ENCODE results near the gene WAPL. TPM values are rescaled to one million over a fixed set of nuclear protein-coding genes. Genes with fewer than 3 reads are reported as not detected.
"Not testable (repeated sequence)": the region's sequence is repeated elsewhere in the genome, so short reads cannot be mapped to it uniquely, and the experiment has no call there.

The WAPL gene
- total and polyA plus RNA-seq, 10 of the 15 experiments (the other 5 are each of a cell fraction or from before 2014, with no cell fraction given), result 15.7 to 45.8 (median 29.0) TPM

DNA sequence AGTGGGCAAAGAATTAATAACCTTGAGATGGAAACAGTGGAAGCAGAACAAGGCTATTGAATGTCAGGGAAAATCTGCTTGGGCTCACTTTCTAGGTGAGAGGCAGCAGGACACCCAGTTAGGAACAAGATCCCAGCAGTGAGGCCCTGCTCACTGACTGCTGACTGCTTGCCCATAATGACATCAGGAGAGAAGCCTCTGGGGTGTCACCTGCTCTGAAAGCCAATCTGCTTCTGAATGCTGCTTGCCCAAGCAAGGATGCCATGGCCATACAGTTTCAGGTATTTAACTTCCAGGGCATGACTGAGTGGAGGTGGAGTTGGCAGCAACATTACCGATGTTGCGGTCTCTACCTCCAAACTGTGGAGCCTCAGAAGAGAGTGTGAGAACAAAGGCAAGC is 11.7 kb upstream of the WAPL start:
- Histone ChIP-seq H3K9me3 (replicated peaks; ENCODE audit: control insufficient read depth, insufficient read depth, low read length) (peaks cover 1% of the 10 kb centered on the region; the same call in 2 of the 3 replicates), H3K27me3 (replicated peaks in 1 of 2; ENCODE audit: control insufficient read depth in 2 of 2, insufficient read depth in 2 of 2, low read length in 1 of 2) (no peaks in the 10 kb centered on the region), H3K4me2 (ENCODE audit: control insufficient read depth, insufficient read depth) (no peak overlapping the region), H4K20me1 (ENCODE audit: control insufficient read depth, insufficient read depth) (no peaks in the 10 kb centered on the region), H3K9ac (ENCODE audit: control insufficient read depth, insufficient read depth, low read length) (no peak overlapping the region), H2AFZ (ENCODE audit: control insufficient read depth, low read depth, low read length) (no peak overlapping the region), H3K4me3 (no peak overlapping the region), H3K4me1 (ENCODE audit: control insufficient read depth, insufficient read depth, low read length) (peaks cover 5% of the 10 kb centered on the region), H3K79me2 (ENCODE audit: control insufficient read depth, insufficient read depth, low read length) (no peaks in the 10 kb centered on the region), H3K27ac (ENCODE audit: control insufficient read depth, insufficient read depth) (no peak overlapping the region), H3K36me3 (ENCODE audit: control insufficient read depth in 2 of 2, insufficient read depth in 2 of 2, low read length in 1 of 2) (no peaks in the 10 kb centered on the region)
- POLR2A ChIA-PET, result interaction anchor here (1.2 kb wide), 1 partner anchor 23 kb away, joined by 5 read pairs; no protein-coding TSS in a partner anchor
- 97% methylated on average over 2 of the region's 2 CpGs for WGBS (ENCODE audit: insufficient coverage, insufficient replicate concordance, low lambda C conversion rate, missing lambda C conversion rate)
- SMC1A ChIA-PET (ENCODE audit: uncharacterized antibody, unreplicated experiment), result no interaction called here
- no peak for ATAC-seq
- TF ChIP-seq RAD21 (IDR thresholded peaks at IDR 0.05; ENCODE audit: insufficient read depth, low read depth, low read length) (no peak), CBX3 (IDR thresholded peaks at IDR 0.05; ENCODE audit: borderline replicate concordance, low read depth) (no peak), SMC3 (IDR thresholded peaks at IDR 0.05; ENCODE audit: borderline replicate concordance, low read length) (no peak), NRF1 (conservative IDR thresholded peaks at IDR 0.05; ENCODE audit: low read depth, low read length) (no peak), RFX5 (IDR thresholded peaks at IDR 0.05; ENCODE audit: low read depth, low read length) (no peak), SREBF1 (IDR thresholded peaks at IDR 0.05; ENCODE audit: low read length) (no peak), YBX1 (IDR thresholded peaks at IDR 0.05) (no peak), HDGF (IDR thresholded peaks at IDR 0.05) (no peak), FOXM1 (IDR thresholded peaks at IDR 0.05; ENCODE audit: low read depth, low read length) (no peak), SIN3A (IDR thresholded peaks at IDR 0.05; ENCODE audit: low read depth, low read length) (no peak), HCFC1 (IDR thresholded peaks at IDR 0.05; ENCODE audit: low read length) (no peak)
- TF ChIP-seq, protein P1, sequence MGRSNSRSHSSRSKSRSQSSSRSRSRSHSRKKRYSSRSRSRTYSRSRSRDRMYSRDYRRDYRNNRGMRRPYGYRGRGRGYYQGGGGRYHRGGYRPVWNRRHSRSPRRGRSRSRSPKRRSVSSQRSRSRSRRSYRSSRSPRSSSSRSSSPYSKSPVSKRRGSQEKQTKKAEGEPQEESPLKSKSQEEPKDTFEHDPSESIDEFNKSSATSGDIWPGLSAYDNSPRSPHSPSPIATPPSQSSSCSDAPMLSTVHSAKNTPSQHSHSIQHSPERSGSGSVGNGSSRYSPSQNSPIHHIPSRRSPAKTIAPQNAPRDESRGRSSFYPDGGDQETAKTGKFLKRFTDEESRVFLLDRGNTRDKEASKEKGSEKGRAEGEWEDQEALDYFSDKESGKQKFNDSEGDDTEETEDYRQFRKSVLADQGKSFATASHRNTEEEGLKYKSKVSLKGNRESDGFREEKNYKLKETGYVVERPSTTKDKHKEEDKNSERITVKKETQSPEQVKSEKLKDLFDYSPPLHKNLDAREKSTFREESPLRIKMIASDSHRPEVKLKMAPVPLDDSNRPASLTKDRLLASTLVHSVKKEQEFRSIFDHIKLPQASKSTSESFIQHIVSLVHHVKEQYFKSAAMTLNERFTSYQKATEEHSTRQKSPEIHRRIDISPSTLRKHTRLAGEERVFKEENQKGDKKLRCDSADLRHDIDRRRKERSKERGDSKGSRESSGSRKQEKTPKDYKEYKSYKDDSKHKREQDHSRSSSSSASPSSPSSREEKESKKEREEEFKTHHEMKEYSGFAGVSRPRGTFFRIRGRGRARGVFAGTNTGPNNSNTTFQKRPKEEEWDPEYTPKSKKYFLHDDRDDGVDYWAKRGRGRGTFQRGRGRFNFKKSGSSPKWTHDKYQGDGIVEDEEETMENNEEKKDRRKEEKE (IDR thresholded peaks at IDR 0.05), result no peak
- no peak for DNase-seq (ENCODE audit: low read depth, low spot score)
- RAD21 ChIA-PET (ENCODE audit: unreplicated experiment), result no interaction called here
- in situ Hi-C loops (cut with MboI), result no loop called here
- intact Hi-C loops (cut with micrococcal nuclease; ENCODE audit: unreplicated experiment), result no loop called here
- FAIRE-seq, result no peak
- no TSS peak for BruUV-seq (replicated peaks)
- CTCF ChIA-PET, result no interaction called here

DNA sequence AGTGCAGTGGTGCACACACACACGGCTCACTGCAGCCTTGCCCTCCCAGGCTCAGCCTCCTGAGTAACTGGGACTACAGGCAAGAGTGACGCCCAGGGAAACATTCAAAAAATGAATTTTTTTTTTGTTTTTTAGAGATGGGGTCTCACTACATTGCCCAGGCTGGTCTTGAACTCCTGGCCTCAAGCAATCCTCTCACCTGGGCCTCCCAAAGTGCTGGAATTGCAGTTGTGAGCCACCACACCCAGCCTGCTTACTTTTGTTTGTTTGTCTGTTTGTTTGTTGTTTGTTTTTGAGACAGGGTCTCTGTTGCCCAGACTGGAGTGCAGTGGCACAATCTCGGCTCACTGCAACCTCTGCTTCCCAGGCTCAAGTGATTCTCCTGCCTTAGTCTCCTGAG is 7.1 kb upstream of the WAPL start:
- H4K20me1 ChIP-seq (ENCODE audit: control insufficient read depth, insufficient read depth); ATAC-seq; H2AFZ ChIP-seq (ENCODE audit: control insufficient read depth, low read depth, low read length); H3K27ac ChIP-seq (ENCODE audit: control insufficient read depth, insufficient read depth); H3K9me3 ChIP-seq (replicated peaks; ENCODE audit: control insufficient read depth, insufficient read depth, low read length); H3K36me3 ChIP-seq (ENCODE audit: control insufficient read depth in 2 of 2, insufficient read depth in 2 of 2, low read length in 1 of 2); in situ Hi-C loops (cut with MboI); intact Hi-C loops (cut with micrococcal nuclease; ENCODE audit: unreplicated experiment); POLR2A ChIA-PET; H3K79me2 ChIP-seq (ENCODE audit: control insufficient read depth, insufficient read depth, low read length); H3K9ac ChIP-seq (ENCODE audit: control insufficient read depth, insufficient read depth, low read length); H3K4me1 ChIP-seq (ENCODE audit: control insufficient read depth, insufficient read depth, low read length); DNase-seq (ENCODE audit: low read depth, low spot score); BruUV-seq (replicated peaks); RAD21 ChIA-PET (ENCODE audit: unreplicated experiment); FAIRE-seq; H3K27me3 ChIP-seq (replicated peaks in 1 of 2; ENCODE audit: control insufficient read depth in 2 of 2, insufficient read depth in 2 of 2, low read length in 1 of 2); H3K4me3 ChIP-seq; H3K4me2 ChIP-seq (ENCODE audit: control insufficient read depth, insufficient read depth): not testable (repeated sequence)
- CTCF ChIA-PET, result interaction anchor here (1.0 kb wide), 1 partner anchor 48 kb away, joined by 6 read pairs; no protein-coding TSS in a partner anchor
- WGBS (ENCODE audit: insufficient coverage, insufficient replicate concordance, low lambda C conversion rate, missing lambda C conversion rate), result 61% methylated on average over 3 of the region's 3 CpGs
- SMC1A ChIA-PET (ENCODE audit: uncharacterized antibody, unreplicated experiment), result interaction anchor here (0.8 to 3.0 kb wide), 2 partner anchors 10 to 41 kb away, joined by 3 to 7 read pairs; no protein-coding TSS in a partner anchor
